ENCODE measurements around the gene RBP4. TPM values are rescaled to one million over a fixed set of nuclear protein-coding genes. Genes with fewer than 3 reads are reported as not detected.
A peak's percentile ranks its signal among the peaks of the same experiment; 100 is the strongest.

RBP4 gene
- polyA plus RNA-seq, 2 of the 4 experiments (the other 2 are of a cell fraction), result 6.0 to 8.2 TPM

GRCh38 chr10:93566435-93567276 lies 34.4 kb downstream of the RBP4 start, which contains the start of gene FFAR4:
Gene FFAR4, plus strand, starts transcription at chr10:93566665. Its CDS starts 56 bp downstream, at chr10:93566721.
- peak within 1 kb of the TSS; percentile 74 for H3K4me2 ChIP-seq
- ATAC-seq (peak; percentile 70 to 84; a peak in 5 of 6 replicates), FAIRE-seq (no peak), DNase-seq (ENCODE audit: low read depth in 1 of 2, low spot score in 1 of 2) (peak; percentile 50 to 60)
- H3K4me1 ChIP-seq, result no peaks in the 10 kb centered on the region
- H3K9me3 ChIP-seq, result no peaks in the 10 kb centered on the region
- POLR2A ChIA-PET, result interaction anchor here (1.8 kb wide), 1 partner anchor 12 kb away, joined by 6 read pairs; no protein-coding TSS in a partner anchor
- peak within 1 kb of the TSS; percentile 44 to 67; a peak in 5 of 6 replicates for H3K27ac ChIP-seq
- H3K4me3 ChIP-seq, result peak within 1 kb of the TSS; percentile 33
- CTCF ChIA-PET, result interaction anchor here (0.8 to 1.8 kb wide), 3 partner anchors 11 to 37 kb away, joined by 3 to 6 read pairs (median 3); no protein-coding TSS in a partner anchor
- TF ChIP-seq MAX (IDR thresholded peaks at IDR 0.05) (peak; percentile 67; the same call in 1 of the 2 replicates), E2F6 (IDR thresholded peaks at IDR 0.05; ENCODE audit: borderline replicate concordance, low read depth) (peak; percentile 70), JUN (IDR thresholded peaks at IDR 0.05) (0 out of 5 replicates have a peak, but pooled peaks of 1 of the 2 experiments have one; percentile 24), KDM1A (IDR thresholded peaks at IDR 0.05; ENCODE audit: low read depth) (no peak), HDAC2 (IDR thresholded peaks at IDR 0.05) (peak; percentile 99), CEBPB (IDR thresholded peaks at IDR 0.05) (peak in 1 of 2 experiments; percentile 72; a peak in 2 of 4 replicates), CBX8 (IDR thresholded peaks at IDR 0.05) (no peak), POLR2A (IDR thresholded peaks at IDR 0.05; ENCODE audit: low read length) (peak; percentile 28; the same call in 1 of the 2 replicates)
- WGBS (ENCODE audit: missing lambda C conversion rate), result 23% methylated on average over 33 of the region's 85 CpGs

GRCh38 chr10:93565446-93565845 lies 35.6 kb downstream of the RBP4 start:
- ChIA-PET POLR2A (interaction anchor here (1.8 kb wide), 1 partner anchor 11 kb away, joined by 6 read pairs; no protein-coding TSS in a partner anchor), CTCF (interaction anchor here (0.8 to 1.8 kb wide), 7 partner anchors 9 to 115 kb away, joined by 3 to 6 read pairs (median 3); no protein-coding TSS in a partner anchor)
- TF ChIP-seq MAZ (IDR thresholded peaks at IDR 0.05; ENCODE audit: borderline replicate concordance, low read depth, low read length) (no peak), ATOH8 (CRISPR knock-in tag; IDR thresholded peaks at IDR 0.05; ENCODE audit: low read depth) (no peak), EHF (CRISPR knock-in tag; IDR thresholded peaks at IDR 0.05) (no peak), CHD2 (IDR thresholded peaks at IDR 0.05; ENCODE audit: low read length, partially characterized antibody) (no peak), KDM1A (IDR thresholded peaks at IDR 0.05; ENCODE audit: low read depth) (no peak), RCOR1 (IDR thresholded peaks at IDR 0.05; ENCODE audit: low read depth, low read length) (no peak), BCL3 (IDR thresholded peaks at IDR 0.05) (no peak), ESRRA (IDR thresholded peaks at IDR 0.05; ENCODE audit: borderline replicate concordance, low read length) (no peak), RARB (CRISPR knock-in tag; IDR thresholded peaks at IDR 0.05) (no peak), NFE2L2 (conservative IDR thresholded peaks at IDR 0.05; ENCODE audit: low read length) (no peak), KDM5A (IDR thresholded peaks at IDR 0.05) (no peak), CHD4 (IDR thresholded peaks at IDR 0.05; ENCODE audit: borderline replicate concordance) (no peak), ZSCAN20 (CRISPR knock-in tag; IDR thresholded peaks at IDR 0.05) (no peak), MAFK (IDR thresholded peaks at IDR 0.05; ENCODE audit: partially characterized antibody) (no peak), HEYL (CRISPR knock-in tag; IDR thresholded peaks at IDR 0.05) (no peak), MAX (IDR thresholded peaks at IDR 0.05) (no peak), ELK1 (IDR thresholded peaks at IDR 0.05; ENCODE audit: low read depth, low read length) (no peak), POLR2AphosphoS2 (conservative IDR thresholded peaks at IDR 0.05; ENCODE audit: low read length) (no peak), JUNB (IDR thresholded peaks at IDR 0.05) (no peak)
- H3K4me3 ChIP-seq, result no peak overlapping the region
- no peaks in the 10 kb centered on the region for H3K9me3 ChIP-seq
- no peak for FAIRE-seq
- no peak for DNase-seq (ENCODE audit: low read depth in 1 of 2, low spot score in 1 of 2)
- H3K4me2 ChIP-seq, result no peak overlapping the region
- no peak for ATAC-seq
- 72% methylated on average over 3 of the region's 3 CpGs for WGBS (ENCODE audit: missing lambda C conversion rate)
- H3K27ac ChIP-seq, result no peak overlapping the region
- no peaks in the 10 kb centered on the region for H3K4me1 ChIP-seq

Measured in A549 (cell line).